Endothelial cell of umbilical vein (primary cell): ENCODE measurements around the gene EEF2K. TPM values are rescaled to one million over a fixed set of nuclear protein-coding genes. Genes with fewer than 3 reads are reported as not detected.

Source experiments
- BruUV-seq: library from RNA; stranded (reverse); fragments of 400-500 nt; replicated peaks from 2 replicates; lab custom pipeline; 2021; lab: Mats Ljungman, UMichigan
- CTCF ChIA-PET: fragments of 300-600, 350-600 bp; sonication (Branson Sonifier 250); formaldehyde crosslinking; loops from one replicate; lab custom pipeline; 2021; ENCODE audit warnings: antibody characterized with exemption, inconsistent platforms; lab: Charles Lee
- POLR2A ChIA-PET: fragments of 300-600, 350-600 bp; sonication (Branson Sonifier 250); formaldehyde crosslinking; loops from one replicate; lab custom pipeline; 2021; ENCODE audit warnings: antibody characterized with exemption, inconsistent platforms; lab: Charles Lee
- DNase-seq: peaks from one replicate; pipeline ENCODE4 v3.0.0-alpha.2; 2011; ENCODE audit warnings: low read depth, low spot score
- FAIRE-seq: peaks from 2 replicates; lab custom pipeline; 2011; peaks lifted over from hg19 to GRCh38; lab: Jason Lieb, UNC
- H2AFZ ChIP-seq: 2 replicates; pipeline ENCODE4 v1.6.0; 2012; ENCODE audit warnings: low read depth, low read length, control low read depth, inconsistent platforms
- H3K27ac ChIP-seq: 2 replicates; pipeline ENCODE4 v1.5.1; 2011; ENCODE audit warnings: low read depth, mild to moderate bottlenecking, control low read depth, low read length, moderate library complexity; ENCODE audit not compliant: insufficient read depth
- H3K27me3 ChIP-seq, 2 experiments: 2 replicates each; pipeline versions ENCODE4 v1.6.0 to v1.6.1; 2011; ENCODE audit warnings: low read length in 2 of 2, mixed read lengths in 1 of 2; ENCODE audit not compliant: control insufficient read depth in 2 of 2, insufficient read depth in 2 of 2
- H3K36me3 ChIP-seq, 2 experiments: 2 replicates in 1 of 2; 3 replicates in 1 of 2; pipeline ENCODE4 v1.5.1; 2011; ENCODE audit warnings: low read length in 2 of 2, mild to moderate bottlenecking in 1 of 2, moderate library complexity in 1 of 2; ENCODE audit not compliant: control insufficient read depth in 2 of 2, insufficient read depth in 2 of 2; ENCODE audit errors: extremely low read depth in 1 of 2
- H3K4me1 ChIP-seq: 3 replicates; pipeline ENCODE4 v1.5.1; 2011; ENCODE audit warnings: mild to moderate bottlenecking, low read length; ENCODE audit not compliant: control insufficient read depth, insufficient read depth; ENCODE audit errors: extremely low read depth
- H3K4me2 ChIP-seq: 2 replicates; pipeline ENCODE4 v1.6.1; 2011; ENCODE audit warnings: low read length, control low read depth, mixed read lengths; ENCODE audit not compliant: insufficient read depth
- H3K4me3 ChIP-seq, 3 experiments: fragments of 200-600 bp in 1 of 3; sonication (generic), shearing (Covaris generic) in 1 of 3; replicated peaks in 1 of 3; 2 replicates each; pipeline ENCODE4 v1.5.1; 2011 to 2016; ENCODE audit warnings: control low read depth in 3 of 3, low read length in 3 of 3, mild to moderate bottlenecking in 2 of 3, inconsistent platforms in 1 of 3, low read depth in 1 of 3, moderate library complexity in 1 of 3; ENCODE audit not compliant: insufficient read depth in 1 of 3
- H3K79me2 ChIP-seq: 2 replicates; pipeline ENCODE4 v1.6.0; 2012; ENCODE audit warnings: low read length, inconsistent platforms; ENCODE audit not compliant: control insufficient read depth, insufficient read depth
- H3K9ac ChIP-seq: replicated peaks from 2 replicates; pipeline ENCODE3; 2011; ENCODE audit warnings: low read length, control low read depth; ENCODE audit not compliant: insufficient read depth; ENCODE audit errors: extremely low read depth
- H3K9me1 ChIP-seq: replicated peaks from 3 replicates; pipeline ENCODE4 v1.6.0; 2011; ENCODE audit warnings: mild to moderate bottlenecking, low read length; ENCODE audit not compliant: control insufficient read depth, insufficient read depth; ENCODE audit errors: extremely low read depth
- H3K9me3 ChIP-seq: replicated peaks from 2 replicates; pipeline ENCODE4 v1.5.1; 2012; ENCODE audit warnings: low read length, inconsistent platforms; ENCODE audit not compliant: control insufficient read depth, insufficient read depth
- H4K20me1 ChIP-seq: replicated peaks from 2 replicates; pipeline ENCODE3; 2011; ENCODE audit warnings: mild to moderate bottlenecking, low read length; ENCODE audit not compliant: control insufficient read depth, insufficient read depth; ENCODE audit errors: extremely low read depth
- EZH2 ChIP-seq: IDR thresholded peaks from 2 replicates; pipeline ENCODE4 v1.6.1; 2012; ENCODE audit warnings: borderline replicate concordance, low read depth, mild to moderate bottlenecking, moderate library complexity, low read length, inconsistent platforms; ENCODE audit not compliant: severe bottlenecking
- FOS ChIP-seq: IDR thresholded peaks from 2 replicates; pipeline ENCODE4 v1.6.1; 2011; ENCODE audit warnings: mild to moderate bottlenecking, low read length, moderate library complexity, borderline replicate concordance; ENCODE audit not compliant: insufficient read depth
- GATA2 ChIP-seq: IDR thresholded peaks from 2 replicates; pipeline ENCODE4 v1.7.0; 2011; ENCODE audit warnings: low read depth, mild to moderate bottlenecking, moderate library complexity, mixed read lengths, low read length; ENCODE audit not compliant: insufficient read length, insufficient read depth
- JUN ChIP-seq: IDR thresholded peaks from 2 replicates; pipeline ENCODE4 v1.6.1; 2011; ENCODE audit warnings: borderline replicate concordance, low read depth; ENCODE audit not compliant: insufficient read length, insufficient read depth
- MAX ChIP-seq: IDR thresholded peaks from 2 replicates; pipeline ENCODE4 v1.6.1; 2011; ENCODE audit not compliant: insufficient read depth, insufficient read length
- MYC ChIP-seq: IDR thresholded peaks from one replicate; pipeline ENCODE4 v1.6.1; 2011; ENCODE audit warnings: mild to moderate bottlenecking, low read depth, low read length
- POLR2A ChIP-seq: IDR thresholded peaks from 2 replicates; pipeline ENCODE4 v1.6.1; 2012; ENCODE audit warnings: low read depth, mild to moderate bottlenecking, control low read depth, low read length
- POLR2AphosphoS5 ChIP-seq: IDR thresholded peaks from 2 replicates; pipeline ENCODE4 v1.6.1; 2012; ENCODE audit warnings: low read depth, mild to moderate bottlenecking, control low read depth, low read length, moderate library complexity; ENCODE audit not compliant: insufficient read depth
- dilution Hi-C: fragments of 300-500 bp; cut with MboI; formaldehyde crosslinking; loops from one replicate; pipeline ENCODE4 v1.15.0; 2019; ENCODE audit warnings: low sequenced_read_pairs; ENCODE audit not compliant: extremely low pct_ligation_motif_present
- intact Hi-C: fragments of 100-400 bp; cut with micrococcal nuclease; formaldehyde crosslinking; loops from one replicate; pipeline ENCODE4 v1.10.0; 2022
- polyA plus RNA-seq, 4 experiments: library from polyadenylated mRNA; depleted of rRNA in 3 of 4; stranded (reverse) in 3 of 4; unstranded in 1 of 4; fragments of >200 nt; gene quantifications; 2 replicates each; pipeline versions ENCODE4 v1.2.1 to v1.2.3, GENCODE V29; 2011 to 2012; ENCODE audit warnings: missing spikeins in 1 of 4
- total RNA-seq: library from RNA; stranded (reverse); gene quantifications from 2 replicates; pipeline ENCODE4 v1.2.3, GENCODE V29; 2021
- TF ChIP-seq, protein P1 (sequence below), 2 donors: IDR thresholded peaks; 1 replicate in 1 of 2; 2 replicates in 1 of 2; pipeline ENCODE4 v1.5.1; 2011; ENCODE audit warnings: low read length in 2 of 2, mild to moderate bottlenecking in 2 of 2, moderate library complexity in 2 of 2, control low read depth in 1 of 2, inconsistent platforms in 1 of 2, low read depth in 1 of 2; ENCODE audit not compliant: insufficient read depth in 1 of 2; ENCODE audit errors: extremely low read depth in 1 of 2

The EEF2K gene
- total and polyA plus RNA-seq, 2 donors (not counting 3 experiments of a cell fraction or from before 2014, with no cell fraction given) = 16.0 to 48.6 TPM

GRCh38 chr16:22317625-22318024 lies 111.5 kb downstream of the EEF2K start:
- H2AFZ ChIP-seq = no peak overlapping the region
- no peak overlapping the region for H3K9ac ChIP-seq
- intact Hi-C loops = no loop called here
- CTCF ChIA-PET = interaction anchor here (0.7 to 2.5 kb wide), 2 partner anchors 12 to 17 kb away, joined by 3 to 10 read pairs; no protein-coding TSS in a partner anchor
- no TSS peak for BruUV-seq
- H3K9me3 ChIP-seq = no peaks in the 10 kb centered on the region
- H3K27ac ChIP-seq = no peak overlapping the region
- H3K4me1 ChIP-seq = peaks cover 14% of the 10 kb centered on the region
- H4K20me1 ChIP-seq = no peaks in the 10 kb centered on the region
- no peak for TF ChIP-seq MAX
- TF ChIP-seq EZH2 = no peak
- TF ChIP-seq POLR2AphosphoS5 = no peak
- no peak for TF ChIP-seq JUN
- TF ChIP-seq, protein P1, sequence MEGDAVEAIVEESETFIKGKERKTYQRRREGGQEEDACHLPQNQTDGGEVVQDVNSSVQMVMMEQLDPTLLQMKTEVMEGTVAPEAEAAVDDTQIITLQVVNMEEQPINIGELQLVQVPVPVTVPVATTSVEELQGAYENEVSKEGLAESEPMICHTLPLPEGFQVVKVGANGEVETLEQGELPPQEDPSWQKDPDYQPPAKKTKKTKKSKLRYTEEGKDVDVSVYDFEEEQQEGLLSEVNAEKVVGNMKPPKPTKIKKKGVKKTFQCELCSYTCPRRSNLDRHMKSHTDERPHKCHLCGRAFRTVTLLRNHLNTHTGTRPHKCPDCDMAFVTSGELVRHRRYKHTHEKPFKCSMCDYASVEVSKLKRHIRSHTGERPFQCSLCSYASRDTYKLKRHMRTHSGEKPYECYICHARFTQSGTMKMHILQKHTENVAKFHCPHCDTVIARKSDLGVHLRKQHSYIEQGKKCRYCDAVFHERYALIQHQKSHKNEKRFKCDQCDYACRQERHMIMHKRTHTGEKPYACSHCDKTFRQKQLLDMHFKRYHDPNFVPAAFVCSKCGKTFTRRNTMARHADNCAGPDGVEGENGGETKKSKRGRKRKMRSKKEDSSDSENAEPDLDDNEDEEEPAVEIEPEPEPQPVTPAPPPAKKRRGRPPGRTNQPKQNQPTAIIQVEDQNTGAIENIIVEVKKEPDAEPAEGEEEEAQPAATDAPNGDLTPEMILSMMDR (IDR thresholded peaks at IDR 0.05; ENCODE audit: extremely low read depth in 1 of 2, insufficient read depth in 1 of 2, low read depth in 1 of 2, low read length in 2 of 2) = no peak
- TF ChIP-seq FOS = no peak
- no peak for TF ChIP-seq POLR2A
- no peak for TF ChIP-seq MYC
- TF ChIP-seq GATA2 = no peak
- DNase-seq (no peak), FAIRE-seq (no peak)
- dilution Hi-C loops = no loop called here
- peaks cover 6 to 32% of the 10 kb centered on the region in 2 experiments for H3K36me3 ChIP-seq
- no peak overlapping the region for H3K4me2 ChIP-seq
- POLR2A ChIA-PET = no interaction called here
- H3K27me3 ChIP-seq = no peaks in the 10 kb centered on the region
- H3K79me2 ChIP-seq = peaks cover 6% of the 10 kb centered on the region
- no peaks in the 10 kb centered on the region for H3K9me1 ChIP-seq
- no peak overlapping the region for H3K4me3 ChIP-seq
